ACHN (cell line): ENCODE data around the gene CFB.
"Not testable (repeated sequence)": the region's sequence is repeated elsewhere in the genome, so short reads cannot be mapped to it uniquely, and the experiment has no call there.

Source experiments
- DNase-seq: peaks from one replicate; pipeline ENCODE4 v3.0.0-alpha.2; 2015
- in situ Hi-C: cut with HindIII; loops from 2 replicates; pipeline ENCODE4 v1.10.0; 2017; ENCODE audit warnings: low sequenced_read_pairs, low pct_ligation_motif_present, low pct_unique_long_range_greater_than_20kb

Gene CFB

GRCh38 chr6:31945507-31946369 lies at the start of gene CFB:
Gene CFB (plus strand): TSS chr6:31946095. CDS start chr6:31946222, 127 bp downstream.
- in situ Hi-C loops = no loop called here
- DNase-seq = peak; percentile 92

- DNase-seq = no peak
- in situ Hi-C loops = no loop called here
Measured at GRCh38 chr6:31896493-31896855, 49.4 kb upstream of the CFB start.

- DNase-seq = no peak
- in situ Hi-C loops = no loop called here
Measured at GRCh38 chr6:31896856-31897611, 48.9 kb upstream of the CFB start.

DNA sequence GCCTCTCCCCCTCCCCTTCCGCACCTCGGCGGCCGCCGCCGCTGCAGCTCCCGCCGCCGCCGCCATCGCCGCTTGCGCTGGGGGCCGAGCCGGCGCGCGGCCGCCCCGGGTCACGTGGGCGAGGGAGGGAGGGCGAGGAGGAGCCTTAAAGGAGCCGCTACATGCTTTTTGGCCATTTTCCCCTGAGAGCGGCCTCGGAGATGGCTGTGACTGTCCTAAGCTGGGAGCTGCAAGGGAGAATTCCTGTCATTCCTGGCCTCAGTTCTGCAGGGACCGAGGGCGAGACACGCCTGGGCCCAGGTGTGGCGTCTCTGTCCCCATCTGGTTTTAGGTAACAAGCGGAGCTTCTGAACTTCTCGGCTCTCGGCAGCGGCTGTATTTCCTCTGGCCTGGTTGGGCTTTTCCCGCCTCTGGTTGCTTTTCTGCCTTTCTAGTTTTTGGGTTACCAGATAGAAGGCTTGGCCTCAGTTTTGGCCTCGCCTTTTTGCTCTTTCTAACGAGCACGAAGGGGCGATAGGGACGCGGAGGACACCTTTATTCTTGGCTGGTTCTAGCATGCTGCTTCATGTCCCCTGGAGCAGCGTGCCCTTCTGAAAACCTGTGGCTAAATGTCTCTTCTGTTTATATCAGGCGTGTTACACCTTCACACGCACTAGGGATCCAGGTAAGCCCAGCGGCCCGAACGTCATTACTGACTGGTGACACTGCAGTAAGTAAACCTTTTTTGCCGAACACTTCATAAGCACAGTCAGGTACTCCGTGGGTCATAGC lies 48.1 kb upstream of the CFB start, which contains the start of gene EHMT2:
TSS of gene EHMT2 (minus strand) at position 87 of the 771 bp plus-strand sequence. CDS start at position 66, 21 bp downstream.
- DNase-seq = peak; percentile 76
- in situ Hi-C loops = no loop called here

GRCh38 chr6:31898383-31899011 lies 47.4 kb upstream of the CFB start:
- in situ Hi-C loops = no loop called here

DNA sequence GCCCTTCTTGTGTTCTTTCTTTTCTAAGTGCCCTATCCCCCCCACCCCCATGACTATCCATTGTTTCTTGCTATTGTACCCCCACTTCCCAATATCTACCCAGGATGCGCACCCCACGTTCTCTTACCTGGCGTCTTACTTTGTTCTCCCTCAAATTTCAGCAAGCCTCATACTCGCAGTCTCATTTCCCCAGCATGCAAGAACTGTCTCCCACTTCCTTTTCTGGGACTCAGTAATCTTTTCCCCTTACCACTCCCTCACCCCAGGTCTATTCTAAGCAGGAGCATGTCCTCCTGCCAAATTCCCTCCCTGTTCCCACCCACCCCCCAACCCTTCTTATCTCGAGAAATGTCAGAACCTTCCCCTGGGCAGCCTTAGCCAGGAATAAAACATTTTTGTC lies 46.7 kb upstream of the CFB start:
- in situ Hi-C loops = no loop called here
- no peak for DNase-seq

More at GRCh38 chr6:31898383-31899011, 47.4 kb upstream of the CFB start:
- peak; percentile 47 for DNase-seq

DNA sequence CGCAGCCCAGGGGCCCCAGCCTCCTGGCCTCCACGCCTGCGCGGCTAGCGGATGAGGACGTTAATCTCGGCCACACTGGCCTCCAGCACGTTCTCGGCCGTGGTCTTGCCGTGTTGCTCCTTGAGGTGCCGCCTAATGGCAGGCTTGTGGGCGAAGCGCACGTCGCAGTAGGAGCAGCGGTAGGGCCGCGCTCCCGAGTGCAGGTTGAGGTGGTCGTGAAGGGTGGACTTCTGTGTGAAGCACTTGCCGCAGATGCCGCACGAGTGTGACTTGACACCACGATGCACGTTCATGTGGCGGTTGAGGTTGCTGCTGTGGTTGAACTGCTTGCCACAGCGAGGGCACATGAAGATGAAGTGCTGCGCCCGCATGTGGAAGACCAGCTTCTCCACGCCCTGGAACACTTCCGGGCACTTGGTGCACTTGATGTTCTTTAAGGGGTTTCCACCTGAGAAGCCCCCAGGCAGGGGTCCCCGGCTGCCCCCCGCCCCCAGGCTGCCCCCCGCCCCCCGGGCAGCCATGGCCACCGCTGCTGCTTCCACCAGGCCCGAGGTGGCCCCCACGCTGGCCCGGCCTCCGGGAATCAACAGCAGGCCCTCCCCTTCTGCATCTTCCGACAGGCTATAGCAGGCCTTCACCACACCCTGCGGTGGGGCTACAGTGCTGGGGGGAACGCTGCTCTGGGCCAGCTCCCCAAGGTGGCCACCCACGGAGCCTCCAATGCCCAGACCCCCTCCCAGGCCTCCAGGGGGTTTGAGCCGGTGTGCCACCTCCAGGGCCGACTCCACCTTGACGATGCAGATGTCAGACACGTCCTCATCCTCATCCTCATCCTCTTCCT lies 45.8 kb upstream of the CFB start:
- DNase-seq = no peak
- in situ Hi-C loops = no loop called here

DNA sequence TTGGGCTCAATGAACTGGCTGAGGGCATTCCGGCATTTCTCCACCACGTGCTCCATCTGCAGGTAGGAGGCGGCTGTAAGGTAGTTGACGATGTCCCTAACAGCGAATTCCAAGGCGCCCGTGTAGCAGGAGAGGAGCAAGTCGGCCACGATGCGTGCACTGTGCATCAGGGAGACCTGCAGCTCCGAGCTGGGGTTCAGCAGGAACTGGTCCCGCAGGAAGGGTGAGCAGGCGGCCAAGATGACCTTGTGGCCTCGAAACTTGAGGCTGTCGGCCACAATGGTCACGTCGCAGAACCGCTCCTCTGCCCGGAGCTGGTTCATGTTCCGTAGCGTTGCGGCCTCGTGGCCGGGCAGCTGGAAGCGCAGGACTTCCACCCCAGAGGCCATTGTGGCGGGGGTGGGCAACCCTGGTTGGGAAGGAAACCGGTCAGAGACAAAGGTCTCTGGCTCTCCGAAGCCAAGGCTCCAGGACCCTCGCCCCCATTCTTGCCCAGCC lies 44.9 kb upstream of the CFB start:
- DNase-seq = no peak
- in situ Hi-C loops = no loop called here

DNA sequence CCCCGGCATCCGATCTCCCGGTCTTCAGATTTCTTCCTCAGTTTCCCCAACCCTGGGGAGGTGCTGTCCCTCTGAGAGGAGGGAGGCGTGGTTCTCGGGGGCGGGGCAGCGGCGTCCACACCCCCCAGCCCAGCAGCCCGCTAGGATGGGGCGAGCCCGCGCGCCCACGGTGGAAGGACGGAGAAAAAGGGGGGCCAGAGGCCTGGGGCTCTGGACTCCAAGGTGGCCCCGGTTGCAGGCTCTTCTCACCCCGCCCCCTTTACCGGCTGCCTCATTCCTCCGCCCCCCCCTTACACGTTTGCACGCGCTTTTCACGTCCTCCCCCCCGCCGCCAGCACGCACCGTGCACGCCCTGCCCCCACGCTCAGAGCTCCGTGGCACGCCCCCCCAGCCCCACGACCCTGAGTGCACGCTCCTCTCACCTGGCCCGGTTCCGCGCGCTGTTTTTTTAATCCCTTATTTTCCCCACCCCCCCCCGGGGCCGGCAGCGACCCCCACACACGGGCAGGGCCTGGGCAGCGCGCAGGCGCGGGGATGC lies 44.4 kb upstream of the CFB start:
- in situ Hi-C loops = no loop called here

DNA sequence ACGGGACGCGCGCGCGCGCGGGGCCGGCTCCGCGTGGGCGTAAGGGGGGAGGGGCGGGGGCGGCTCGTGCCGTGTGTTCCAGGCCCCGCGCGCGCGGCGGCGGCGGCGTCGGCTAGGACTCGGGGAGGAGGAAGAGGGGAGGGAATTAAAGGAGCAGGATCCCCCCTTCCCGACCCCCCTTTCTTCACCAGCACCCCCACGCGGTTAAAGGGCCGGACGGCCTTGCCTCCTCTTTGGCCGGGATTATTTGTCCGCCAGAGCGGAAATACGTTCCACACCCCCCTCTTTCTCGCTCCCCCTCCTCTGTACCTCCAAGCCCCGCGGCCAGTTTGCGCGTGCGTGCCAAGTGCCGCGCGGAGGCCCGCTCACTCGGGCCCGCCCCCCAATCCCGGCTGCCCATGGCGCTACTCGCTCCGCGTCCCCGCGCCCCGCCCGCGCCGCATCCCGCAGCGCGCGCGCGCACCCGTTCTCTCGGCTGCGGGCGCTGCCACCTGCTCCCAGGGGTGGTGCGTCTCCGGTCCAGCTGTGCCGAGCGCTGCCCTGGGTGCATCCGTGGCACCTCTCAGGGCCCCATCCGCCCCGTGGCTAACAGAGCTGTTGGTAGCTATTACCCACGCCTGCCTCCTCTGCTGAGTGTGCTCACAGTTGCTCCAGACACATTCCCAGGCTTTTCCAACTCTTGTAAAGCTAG lies 43.8 kb upstream of the CFB start, which contains the start of gene ZBTB12:
TSS of gene ZBTB12 (minus strand) at position 134 of the 691 bp plus-strand sequence. CDS start 781 bp downstream, outside the sequence.
- in situ Hi-C loops = no loop called here
- DNase-seq = peak; percentile 94

More for the DNA sequence above, 44.4 kb upstream of the CFB start:
- peak; percentile 40 for DNase-seq

GRCh38 chr6:31903957-31904356 lies 41.9 kb upstream of the CFB start:
- in situ Hi-C loops = no loop called here
- no peak for DNase-seq

DNA sequence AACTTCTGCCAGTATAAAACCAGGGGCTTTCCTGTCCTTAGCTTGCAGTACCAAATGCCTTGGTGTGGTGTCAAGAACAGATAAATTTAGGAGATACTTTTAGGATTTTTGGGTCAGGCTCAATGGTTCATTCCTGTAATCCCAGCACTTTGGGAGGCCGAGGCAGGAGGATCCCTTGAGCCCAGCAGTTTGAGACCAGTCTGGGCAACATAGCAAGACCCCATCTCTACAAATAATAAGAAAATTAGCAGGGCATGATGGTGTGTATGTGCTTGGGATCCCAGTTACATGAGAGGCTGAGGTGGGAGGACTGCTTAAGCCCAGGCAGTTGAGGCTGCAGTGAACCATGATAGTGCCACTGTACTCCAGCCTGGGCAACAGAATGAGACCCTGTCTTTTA lies 40.9 kb upstream of the CFB start:
- no peak for DNase-seq
- in situ Hi-C loops = no loop called here

DNA sequence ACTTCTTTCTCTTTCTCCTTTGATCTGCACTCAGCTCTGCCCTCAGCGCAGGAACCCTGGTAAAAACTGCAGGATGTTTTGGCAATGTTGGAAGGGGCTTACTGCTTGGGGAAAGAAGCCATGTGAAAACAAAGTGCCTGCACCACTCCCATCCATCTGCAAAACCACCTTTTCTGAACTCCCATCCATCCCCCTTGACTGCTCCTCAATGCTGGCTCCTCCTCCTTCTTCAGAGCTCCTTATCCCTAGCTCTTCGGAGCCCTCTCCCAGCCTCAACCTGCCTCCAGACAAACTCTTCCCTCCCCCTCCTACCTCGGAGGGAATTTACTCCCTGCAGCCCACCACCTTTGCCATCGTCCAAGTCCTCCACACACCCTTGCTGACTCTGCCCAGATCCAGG lies 39.8 kb upstream of the CFB start:
- no peak for DNase-seq
- in situ Hi-C loops = no loop called here

DNA sequence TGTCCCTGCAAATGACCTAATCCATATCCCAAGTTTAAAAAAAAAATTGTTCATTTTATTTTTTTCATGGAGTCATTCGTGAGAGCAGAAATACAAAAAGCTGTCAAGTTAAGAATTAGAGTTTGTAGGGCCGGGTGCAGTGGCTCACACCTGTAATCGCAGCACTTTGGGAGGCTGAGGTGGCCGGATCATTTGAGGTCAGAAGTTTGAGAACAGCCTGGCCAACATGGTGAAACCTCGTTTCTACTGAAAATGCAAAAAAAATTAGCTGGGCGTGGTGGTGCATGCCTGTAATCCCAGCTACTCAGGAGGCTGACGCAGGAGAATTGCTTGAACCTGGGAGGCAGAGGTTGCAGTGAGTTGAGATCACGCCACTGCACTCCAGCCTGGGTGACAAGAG lies 39.2 kb upstream of the CFB start:
- DNase-seq, in situ Hi-C loops: not testable (repeated sequence)

GRCh38 chr6:31907158-31907813 lies 38.6 kb upstream of the CFB start:
- DNase-seq = peak; percentile 18
- in situ Hi-C loops = no loop called here

GRCh38 chr6:31908255-31908654 lies 37.6 kb upstream of the CFB start:
- in situ Hi-C loops, DNase-seq: not testable (repeated sequence)
